Activated CD8-positive, alpha-beta T cell treated with anti-CD3 and anti-CD28 coated beads for 36 hours (primary cell): ENCODE data around the gene KRTAP4-12. TPM values are rescaled to one million over a fixed set of nuclear protein-coding genes. Genes with fewer than 3 reads are reported as not detected.
"Not testable (repeated sequence)": the region's sequence is repeated elsewhere in the genome, so short reads cannot be mapped to it uniquely, and the experiment has no call there.

ENCODE experiments used
- ATAC-seq: fragments of 200-7000 bp; cut with Tn5 transposase; one replicate; pipeline ENCODE4 v1.10.0; 2021; ENCODE audit warnings: mild to moderate bottlenecking, moderate library complexity
- CTCF ChIA-PET: fragments of 350-600 bp; sonication (Branson Sonifier 250); formaldehyde crosslinking; loops from one replicate; lab custom pipeline; 2021; ENCODE audit warnings: antibody characterized with exemption; lab: Charles Lee
- POLR2A ChIA-PET: fragments of 350-600 bp; sonication (Branson Sonifier 250); formaldehyde crosslinking; loops from one replicate; lab custom pipeline; 2021; ENCODE audit warnings: antibody characterized with exemption; lab: Charles Lee
- DNase-seq: peaks from one replicate; pipeline ENCODE4 v3.0.0-alpha.2; 2020
- H3K27ac Mint-ChIP-seq: one replicate; pipeline ENCODE4 v1.8.0; 2021; ENCODE audit warnings: mild to moderate bottlenecking, mixed read lengths
- H3K27me3 Mint-ChIP-seq: one replicate; pipeline ENCODE4 v1.8.0; 2021; ENCODE audit warnings: mixed read lengths
- H3K36me3 Mint-ChIP-seq: one replicate; pipeline ENCODE4 v1.8.0; 2021; ENCODE audit warnings: low read depth, mixed read lengths
- H3K4me1 Mint-ChIP-seq: one replicate; pipeline ENCODE4 v1.8.0; 2021; ENCODE audit warnings: low read depth, mixed read lengths
- H3K4me3 Mint-ChIP-seq: one replicate; pipeline ENCODE4 v1.8.0; 2021; ENCODE audit warnings: mild to moderate bottlenecking, moderate library complexity, mixed read lengths
- H3K9me3 Mint-ChIP-seq: one replicate; pipeline ENCODE4 v1.8.0; 2021; ENCODE audit warnings: mixed read lengths
- intact Hi-C: fragments of 100-400 bp; cut with micrococcal nuclease; formaldehyde crosslinking; loops from one replicate; pipeline ENCODE4 v1.10.0; 2022
- total RNA-seq, 2 experiments: library from RNA; stranded (reverse); gene quantifications; one replicate each; pipeline ENCODE4 v1.2.3, GENCODE V29; 2021
- TF ChIP-seq, protein P1 (sequence below): fragments of 200-600 bp; IDR thresholded peaks from one replicate; pipeline ENCODE4 v1.8.0; 2022; ENCODE audit warnings: antibody characterized with exemption, mild to moderate bottlenecking

The KRTAP4-12 gene
- total RNA-seq, 2 experiments from 2014 or later = not detected

DNA sequence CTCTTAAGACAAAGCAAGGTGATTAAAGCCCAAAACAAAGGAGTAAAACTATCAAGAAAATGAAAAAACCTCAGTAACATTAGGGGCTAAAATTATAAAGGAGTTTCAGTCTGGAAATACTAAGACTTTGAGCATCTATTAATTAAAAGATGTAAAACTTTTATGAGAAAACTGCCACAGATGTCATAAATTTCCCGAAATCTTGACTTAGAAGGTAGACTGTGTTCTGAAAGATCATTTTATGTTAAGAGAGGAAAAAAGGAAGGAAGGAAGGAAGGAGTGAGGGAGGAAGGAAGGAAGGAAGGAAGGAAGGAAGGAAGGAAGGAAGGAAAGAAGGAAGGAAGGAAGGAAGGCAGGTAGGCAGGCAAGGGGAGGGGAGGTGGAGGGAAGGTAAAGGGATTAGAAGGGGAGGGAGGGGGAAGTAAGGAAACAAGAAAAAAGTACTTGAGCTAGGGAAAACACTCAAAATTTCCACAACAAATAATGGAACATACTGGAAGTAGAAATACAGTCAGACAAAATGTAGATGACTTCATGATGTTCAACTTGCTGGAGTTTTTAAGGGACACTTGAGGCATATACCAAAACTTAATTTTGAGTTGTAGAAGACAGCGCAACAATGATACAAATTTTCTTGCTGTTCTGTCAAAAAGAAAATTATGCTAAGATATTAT, 23.7 kb upstream of the KRTAP4-12 start:
- Mint-ChIP-seq H3K27ac (no peak overlapping the region), H3K27me3 (no peaks in the 10 kb centered on the region), H3K9me3 (peaks cover 13% of the 10 kb centered on the region), H3K36me3 (peaks cover 5% of the 10 kb centered on the region), H3K4me3 (no peak overlapping the region), H3K4me1 (no peaks in the 10 kb centered on the region)
- ChIA-PET CTCF (no interaction called here), POLR2A (no interaction called here)
- DNase-seq = no peak
- ATAC-seq = no peak
- TF ChIP-seq, protein P1, sequence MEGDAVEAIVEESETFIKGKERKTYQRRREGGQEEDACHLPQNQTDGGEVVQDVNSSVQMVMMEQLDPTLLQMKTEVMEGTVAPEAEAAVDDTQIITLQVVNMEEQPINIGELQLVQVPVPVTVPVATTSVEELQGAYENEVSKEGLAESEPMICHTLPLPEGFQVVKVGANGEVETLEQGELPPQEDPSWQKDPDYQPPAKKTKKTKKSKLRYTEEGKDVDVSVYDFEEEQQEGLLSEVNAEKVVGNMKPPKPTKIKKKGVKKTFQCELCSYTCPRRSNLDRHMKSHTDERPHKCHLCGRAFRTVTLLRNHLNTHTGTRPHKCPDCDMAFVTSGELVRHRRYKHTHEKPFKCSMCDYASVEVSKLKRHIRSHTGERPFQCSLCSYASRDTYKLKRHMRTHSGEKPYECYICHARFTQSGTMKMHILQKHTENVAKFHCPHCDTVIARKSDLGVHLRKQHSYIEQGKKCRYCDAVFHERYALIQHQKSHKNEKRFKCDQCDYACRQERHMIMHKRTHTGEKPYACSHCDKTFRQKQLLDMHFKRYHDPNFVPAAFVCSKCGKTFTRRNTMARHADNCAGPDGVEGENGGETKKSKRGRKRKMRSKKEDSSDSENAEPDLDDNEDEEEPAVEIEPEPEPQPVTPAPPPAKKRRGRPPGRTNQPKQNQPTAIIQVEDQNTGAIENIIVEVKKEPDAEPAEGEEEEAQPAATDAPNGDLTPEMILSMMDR = no peak
- intact Hi-C loops = no loop called here

DNA sequence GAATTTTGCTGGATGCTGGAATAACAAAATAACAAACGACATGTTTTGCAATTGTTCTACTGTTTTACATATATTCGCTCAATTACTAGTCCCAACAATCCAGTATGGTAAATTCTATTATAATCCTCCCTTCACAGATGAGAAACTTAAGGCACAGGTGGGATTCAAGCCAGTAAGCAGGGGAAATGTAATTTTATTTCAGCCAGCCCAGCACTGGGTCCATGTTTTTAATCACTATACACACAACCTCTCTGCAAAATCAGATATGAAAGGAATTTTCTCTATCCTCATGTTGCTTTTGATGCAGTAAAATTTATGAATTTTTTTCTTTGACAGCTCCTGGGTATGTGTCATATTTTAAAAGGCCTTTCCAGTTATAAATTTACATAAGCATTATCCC, 21.3 kb upstream of the KRTAP4-12 start:
- ATAC-seq (no peak), DNase-seq (no peak)
- Mint-ChIP-seq H3K9me3 (peaks cover 20% of the 10 kb centered on the region), H3K27me3 (no peaks in the 10 kb centered on the region), H3K4me3 (no peak overlapping the region), H3K27ac (no peak overlapping the region), H3K4me1 (no peaks in the 10 kb centered on the region), H3K36me3 (peaks cover 10% of the 10 kb centered on the region)
- TF ChIP-seq, protein P1 = no peak
- intact Hi-C loops = no loop called here
- CTCF ChIA-PET = no interaction called here
- POLR2A ChIA-PET = no interaction called here

DNA sequence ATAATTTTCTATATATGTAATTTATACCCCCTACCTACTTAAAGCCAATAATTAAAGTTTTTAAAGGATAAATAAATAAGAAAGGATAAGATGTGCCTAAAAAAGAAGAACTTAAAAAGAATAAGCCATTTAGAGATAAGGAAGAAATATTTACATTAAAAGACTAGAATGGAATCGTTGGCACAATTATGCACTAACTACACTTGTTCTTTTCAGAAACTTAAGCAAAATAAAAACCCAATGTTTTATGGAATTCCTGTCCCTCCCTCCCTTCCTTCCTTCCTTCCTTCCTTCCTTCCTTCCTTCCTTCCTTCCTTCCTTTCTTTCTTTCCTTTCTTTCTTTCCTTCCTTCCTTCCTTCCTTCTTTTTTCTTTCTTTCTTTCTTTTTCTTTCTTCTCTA, 20.9 kb upstream of the KRTAP4-12 start:
- H3K27me3 Mint-ChIP-seq = no peaks in the 10 kb centered on the region
- peaks cover 20% of the 10 kb centered on the region for H3K9me3 Mint-ChIP-seq
- intact Hi-C loops = no loop called here
- no peak overlapping the region for H3K27ac Mint-ChIP-seq
- peaks cover 10% of the 10 kb centered on the region for H3K36me3 Mint-ChIP-seq
- no peak overlapping the region for H3K4me3 Mint-ChIP-seq
- no peaks in the 10 kb centered on the region for H3K4me1 Mint-ChIP-seq
- POLR2A ChIA-PET = no interaction called here
- TF ChIP-seq, protein P1 = no peak
- DNase-seq = no peak
- ATAC-seq = no peak
- CTCF ChIA-PET = no interaction called here

DNA sequence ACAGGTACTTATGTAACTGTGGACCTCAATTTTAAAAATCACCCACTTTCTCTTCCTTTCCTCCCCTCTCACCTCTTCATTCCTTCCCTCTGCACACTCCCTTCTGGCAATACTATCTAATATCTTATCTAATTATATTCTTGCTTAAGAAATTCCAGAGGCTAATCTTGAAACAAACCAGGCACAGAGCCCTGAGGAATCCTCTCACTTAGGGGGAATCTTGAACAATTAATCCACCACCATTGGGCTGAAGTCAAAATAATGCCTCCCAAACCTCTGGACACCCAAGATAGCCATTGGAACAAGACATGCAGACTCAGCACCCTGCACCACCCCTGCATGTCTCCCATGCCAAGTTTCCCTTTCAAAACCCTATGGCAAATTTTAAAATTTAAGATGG, 17.4 kb upstream of the KRTAP4-12 start:
- Mint-ChIP-seq H3K4me1 (no peaks in the 10 kb centered on the region), H3K27ac (no peak overlapping the region), H3K4me3 (no peak overlapping the region), H3K27me3 (peaks cover 2% of the 10 kb centered on the region), H3K36me3 (peaks cover 13% of the 10 kb centered on the region), H3K9me3 (peaks cover 28% of the 10 kb centered on the region)
- DNase-seq = no peak
- intact Hi-C loops = no loop called here
- TF ChIP-seq, protein P1 = no peak
- ChIA-PET CTCF (no interaction called here), POLR2A (no interaction called here)
- ATAC-seq = no peak

DNA sequence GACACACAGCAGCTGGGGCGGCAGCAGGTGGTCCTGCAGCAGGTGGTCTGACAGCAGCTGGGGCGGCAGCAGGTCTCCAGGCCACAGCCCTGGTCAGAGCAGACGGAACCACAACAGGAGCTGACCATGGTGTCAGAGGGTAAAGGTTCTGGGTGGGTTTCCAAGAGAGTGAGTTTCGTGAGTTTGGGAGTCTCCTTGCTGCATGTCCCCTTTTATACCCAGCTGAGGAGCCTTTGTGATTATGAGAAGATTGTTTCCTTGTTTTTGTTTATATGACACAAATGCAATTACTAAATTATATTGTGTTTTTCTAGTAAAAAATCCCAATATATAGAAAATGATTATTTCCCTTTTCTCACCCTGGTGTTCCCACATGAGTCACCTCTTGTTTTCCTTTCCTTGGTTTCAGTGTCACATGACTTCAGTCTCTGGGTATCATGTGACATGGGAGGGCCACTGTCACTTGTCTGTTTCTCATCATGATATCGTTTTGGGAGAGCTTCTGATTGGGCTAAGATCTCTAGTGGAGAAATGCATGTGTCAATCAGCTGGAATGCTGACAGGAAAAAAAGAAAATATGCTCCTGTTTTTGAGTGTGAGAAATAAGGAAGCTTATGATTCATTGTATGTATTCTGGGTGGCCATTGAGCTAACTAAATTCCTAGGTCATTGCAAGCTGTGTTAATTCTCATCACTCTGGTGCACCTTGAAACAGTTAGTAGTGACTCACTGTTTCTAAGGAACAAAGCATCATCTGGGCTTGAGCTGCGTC, 16.6 kb upstream of the KRTAP4-12 start, which contains the start of gene KRTAP4-6:
TSS of gene KRTAP4-6 (minus strand) at position 185 of the 772 bp plus-strand sequence. CDS start at position 128, 57 bp downstream.
- ATAC-seq = no peak

DNA sequence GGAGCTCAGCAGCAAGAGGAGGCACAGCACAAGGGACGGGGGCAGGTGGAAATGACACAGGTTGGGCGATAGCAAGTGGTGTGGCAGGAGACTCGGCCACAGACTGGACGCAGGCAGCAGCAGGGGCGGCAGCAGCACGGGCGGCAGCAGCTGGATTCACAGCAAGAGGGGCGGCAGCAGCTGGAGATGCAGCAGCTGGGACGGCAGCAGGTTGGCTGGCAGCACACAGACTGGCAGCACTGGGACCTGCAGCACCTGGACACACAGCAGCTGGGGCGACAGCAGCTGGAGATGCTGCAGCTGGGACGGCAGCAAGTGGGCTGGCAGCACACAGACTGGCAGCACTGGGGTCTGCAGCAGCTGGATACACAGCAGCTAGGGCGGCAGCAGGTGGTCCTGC, 15.9 kb upstream of the KRTAP4-12 start:
- H3K27ac Mint-ChIP-seq, POLR2A ChIA-PET, DNase-seq, H3K4me1 Mint-ChIP-seq, CTCF ChIA-PET, H3K27me3 Mint-ChIP-seq, ATAC-seq, intact Hi-C loops, H3K4me3 Mint-ChIP-seq: not testable (repeated sequence)
- peaks cover 28% of the 10 kb centered on the region for H3K9me3 Mint-ChIP-seq
- H3K36me3 Mint-ChIP-seq = peaks cover 13% of the 10 kb centered on the region

More for the DNA sequence above, 16.6 kb upstream of the KRTAP4-12 start, which contains the start of gene KRTAP4-6:
- DNase-seq = no peak
- intact Hi-C loops = no loop called here
- no peaks in the 10 kb centered on the region for H3K4me1 Mint-ChIP-seq
- H3K9me3 Mint-ChIP-seq = peaks cover 28% of the 10 kb centered on the region
- peaks cover 13% of the 10 kb centered on the region for H3K36me3 Mint-ChIP-seq
- H3K27ac Mint-ChIP-seq = no peak within 1 kb of the TSS
- peaks cover 2% of the 10 kb centered on the region for H3K27me3 Mint-ChIP-seq
- POLR2A ChIA-PET = no interaction called here
- TF ChIP-seq, protein P1 = no peak
- CTCF ChIA-PET = no interaction called here
- H3K4me3 Mint-ChIP-seq = no peak within 1 kb of the TSS
